ENCODE data around the gene UXS1.

Gene UXS1

GRCh38 chr2:106104332-106105062 is 89.6 kb downstream of the UXS1 start:
- Histone ChIP-seq H3K4me2 (no peak overlapping the region), H3K27me3 (ENCODE audit: insufficient read depth, low read depth) (no peaks in the 10 kb centered on the region), H3K9ac (no peak overlapping the region), H2AFZ (ENCODE audit: low read depth) (no peak overlapping the region), H3K36me3 (ENCODE audit: insufficient read depth) (no peaks in the 10 kb centered on the region), H3K79me2 (ENCODE audit: insufficient read depth, low read depth) (no peaks in the 10 kb centered on the region), H3K27ac (no peak overlapping the region), H3K4me1 (ENCODE audit: low read depth, poor library complexity, severe bottlenecking) (no peaks in the 10 kb centered on the region), H4K20me1 (ENCODE audit: insufficient read depth) (no peaks in the 10 kb centered on the region), H3K4me3 (IDR thresholded peaks at IDR 0.05; ENCODE audit: insufficient read depth, low read depth, low read length) (no peak overlapping the region)
- peak; percentile 83 for TF ChIP-seq CTCF (conservative IDR thresholded peaks at IDR 0.05; ENCODE audit: low read depth, low read length)

- H3K79me2 ChIP-seq (ENCODE audit: insufficient read depth, low read depth): no peaks in the 10 kb centered on the region
- H3K4me3 ChIP-seq (IDR thresholded peaks at IDR 0.05; ENCODE audit: insufficient read depth, low read depth, low read length): no peak overlapping the region
- no peak for TF ChIP-seq CTCF (conservative IDR thresholded peaks at IDR 0.05; ENCODE audit: low read depth, low read length)
- no peaks in the 10 kb centered on the region for H3K36me3 ChIP-seq (ENCODE audit: insufficient read depth)
- H3K9ac ChIP-seq: no peak overlapping the region
- no peak overlapping the region for H3K27ac ChIP-seq
- no peaks in the 10 kb centered on the region for H4K20me1 ChIP-seq (ENCODE audit: insufficient read depth)
- H2AFZ ChIP-seq (ENCODE audit: low read depth): no peak overlapping the region
- no peaks in the 10 kb centered on the region for H3K27me3 ChIP-seq (ENCODE audit: insufficient read depth, low read depth)
- no peaks in the 10 kb centered on the region for H3K4me1 ChIP-seq (ENCODE audit: low read depth, poor library complexity, severe bottlenecking)
- H3K4me2 ChIP-seq: no peak overlapping the region
These were observed 94.4 kb downstream of the UXS1 start for GRCh38 chr2:106099691-106100090.

GRCh38 chr2:106098664-106099063 is 95.4 kb downstream of the UXS1 start:
- Histone ChIP-seq H3K27ac (no peak overlapping the region), H4K20me1 (ENCODE audit: insufficient read depth) (no peaks in the 10 kb centered on the region), H3K36me3 (ENCODE audit: insufficient read depth) (no peaks in the 10 kb centered on the region), H2AFZ (ENCODE audit: low read depth) (no peak overlapping the region), H3K79me2 (ENCODE audit: insufficient read depth, low read depth) (no peaks in the 10 kb centered on the region), H3K4me2 (no peak overlapping the region), H3K4me3 (IDR thresholded peaks at IDR 0.05; ENCODE audit: insufficient read depth, low read depth, low read length) (no peak overlapping the region), H3K4me1 (ENCODE audit: low read depth, poor library complexity, severe bottlenecking) (no peaks in the 10 kb centered on the region), H3K27me3 (ENCODE audit: insufficient read depth, low read depth) (no peaks in the 10 kb centered on the region), H3K9ac (no peak overlapping the region)
- no peak for TF ChIP-seq CTCF (conservative IDR thresholded peaks at IDR 0.05; ENCODE audit: low read depth, low read length)

- H3K27ac ChIP-seq: no peak overlapping the region
- no peak overlapping the region for H3K4me3 ChIP-seq (IDR thresholded peaks at IDR 0.05; ENCODE audit: insufficient read depth, low read depth, low read length)
- no peaks in the 10 kb centered on the region for H3K4me1 ChIP-seq (ENCODE audit: low read depth, poor library complexity, severe bottlenecking)
- H3K9ac ChIP-seq: no peak overlapping the region
- peak; percentile 51 for TF ChIP-seq CTCF (conservative IDR thresholded peaks at IDR 0.05; ENCODE audit: low read depth, low read length)
- no peaks in the 10 kb centered on the region for H3K36me3 ChIP-seq (ENCODE audit: insufficient read depth)
- no peak overlapping the region for H3K4me2 ChIP-seq
- H3K27me3 ChIP-seq (ENCODE audit: insufficient read depth, low read depth): no peaks in the 10 kb centered on the region
- no peaks in the 10 kb centered on the region for H3K79me2 ChIP-seq (ENCODE audit: insufficient read depth, low read depth)
- no peaks in the 10 kb centered on the region for H4K20me1 ChIP-seq (ENCODE audit: insufficient read depth)
- no peak overlapping the region for H2AFZ ChIP-seq (ENCODE audit: low read depth)
These were observed 96.0 kb downstream of the UXS1 start for GRCh38 chr2:106098081-106098480.

Measured in KMS-11 (cell line).